ENCODE data around the gene SPATA2L.

Gene SPATA2L

GRCh38 chr16:89701425-89702406 is at the start of gene SPATA2L:
Gene SPATA2L, minus strand, starts transcription at chr16:89701705. Its CDS starts 473 bp downstream, at chr16:89701232.
- DNase-seq (ENCODE audit: low spot score) = peak; percentile 95

GRCh38 chr16:89749637-89750036 is 48.1 kb upstream of the SPATA2L start:
- no peak for DNase-seq (ENCODE audit: low spot score)

GRCh38 chr16:89748921-89749320 is 47.4 kb upstream of the SPATA2L start:
- no peak for DNase-seq (ENCODE audit: low spot score)

GRCh38 chr16:89748076-89748475 is 46.6 kb upstream of the SPATA2L start:
- no peak for DNase-seq (ENCODE audit: low spot score)

GRCh38 chr16:89746043-89746442 is 44.5 kb upstream of the SPATA2L start:
- no peak for DNase-seq (ENCODE audit: low spot score)

GRCh38 chr16:89744813-89745212 is 43.3 kb upstream of the SPATA2L start:
- no peak for DNase-seq (ENCODE audit: low spot score)

- DNase-seq (ENCODE audit: low spot score) = no peak
These were observed 41.4 kb upstream of the SPATA2L start for GRCh38 chr16:89742948-89743347.

- DNase-seq (ENCODE audit: low spot score) = no peak
These were observed 40.0 kb upstream of the SPATA2L start for GRCh38 chr16:89741342-89742014.

GRCh38 chr16:89739383-89739782 is 37.9 kb upstream of the SPATA2L start:
- no peak for DNase-seq (ENCODE audit: low spot score)

GRCh38 chr16:89738538-89739317 is 37.2 kb upstream of the SPATA2L start:
- no peak for DNase-seq (ENCODE audit: low spot score)

- no peak for DNase-seq (ENCODE audit: low spot score)
These were observed 36.5 kb upstream of the SPATA2L start for GRCh38 chr16:89738072-89738377.

- DNase-seq (ENCODE audit: low spot score) = no peak
These were observed 36.0 kb upstream of the SPATA2L start for GRCh38 chr16:89737341-89738071.

- no peak for DNase-seq (ENCODE audit: low spot score)
These were observed 35.0 kb upstream of the SPATA2L start for GRCh38 chr16:89736554-89736953.

GRCh38 chr16:89733792-89734191 is 32.3 kb upstream of the SPATA2L start:
- no peak for DNase-seq (ENCODE audit: low spot score)

- DNase-seq (ENCODE audit: low spot score) = no peak
These were observed 31.8 kb upstream of the SPATA2L start for GRCh38 chr16:89733322-89733721.

GRCh38 chr16:89732918-89733242 is 31.4 kb upstream of the SPATA2L start:
- DNase-seq (ENCODE audit: low spot score) = no peak

- DNase-seq (ENCODE audit: low spot score) = no peak
These were observed 30.8 kb upstream of the SPATA2L start for GRCh38 chr16:89732142-89732917.

- DNase-seq (ENCODE audit: low spot score) = no peak
These were observed 29.2 kb upstream of the SPATA2L start for GRCh38 chr16:89730610-89731234.

- DNase-seq (ENCODE audit: low spot score) = no peak
These were observed 28.5 kb upstream of the SPATA2L start for GRCh38 chr16:89729863-89730593.

- DNase-seq (ENCODE audit: low spot score) = no peak
These were observed 27.8 kb upstream of the SPATA2L start for GRCh38 chr16:89729293-89729692.
